Upper lobe of left lung (tissue), 4 donors: ENCODE measurements around the gene DHRS12.

Experiments used
- POLR2AphosphoS5 ChIP-seq, 2 donors: sonication (generic); formaldehyde crosslinking; IDR thresholded peaks; one replicate each; pipeline ENCODE4 v1.5.1; 2017; ENCODE audit warnings: antibody characterized with exemption in 2 of 2
- TF ChIP-seq, protein P1 (sequence below), 6 experiments: fragments of 450-650 bp in 4 of 6; fragments of 200-600 bp in 2 of 6; sonication (generic) in 2 of 6; IDR thresholded peaks; one replicate each; pipeline ENCODE4 v1.5.1; 2016 to 2019; ENCODE audit warnings: antibody characterized with exemption in 6 of 6

GRCh38 chr13:51737609-51738008, 66.4 kb downstream of the DHRS12 start:
- TF ChIP-seq, protein P1, sequence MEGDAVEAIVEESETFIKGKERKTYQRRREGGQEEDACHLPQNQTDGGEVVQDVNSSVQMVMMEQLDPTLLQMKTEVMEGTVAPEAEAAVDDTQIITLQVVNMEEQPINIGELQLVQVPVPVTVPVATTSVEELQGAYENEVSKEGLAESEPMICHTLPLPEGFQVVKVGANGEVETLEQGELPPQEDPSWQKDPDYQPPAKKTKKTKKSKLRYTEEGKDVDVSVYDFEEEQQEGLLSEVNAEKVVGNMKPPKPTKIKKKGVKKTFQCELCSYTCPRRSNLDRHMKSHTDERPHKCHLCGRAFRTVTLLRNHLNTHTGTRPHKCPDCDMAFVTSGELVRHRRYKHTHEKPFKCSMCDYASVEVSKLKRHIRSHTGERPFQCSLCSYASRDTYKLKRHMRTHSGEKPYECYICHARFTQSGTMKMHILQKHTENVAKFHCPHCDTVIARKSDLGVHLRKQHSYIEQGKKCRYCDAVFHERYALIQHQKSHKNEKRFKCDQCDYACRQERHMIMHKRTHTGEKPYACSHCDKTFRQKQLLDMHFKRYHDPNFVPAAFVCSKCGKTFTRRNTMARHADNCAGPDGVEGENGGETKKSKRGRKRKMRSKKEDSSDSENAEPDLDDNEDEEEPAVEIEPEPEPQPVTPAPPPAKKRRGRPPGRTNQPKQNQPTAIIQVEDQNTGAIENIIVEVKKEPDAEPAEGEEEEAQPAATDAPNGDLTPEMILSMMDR (IDR thresholded peaks at IDR 0.05): no peak
- TF ChIP-seq POLR2AphosphoS5 (IDR thresholded peaks at IDR 0.05): no peak
